Breast epithelium (tissue), 3 donors: Measurements from ENCODE around the gene CCDC171.

Experiments
- CTCF ChIP-seq, 3 donors: fragments of 450-650 bp; IDR thresholded peaks; one replicate each; pipeline ENCODE4 v1.5.1; 2016 to 2017; ENCODE audit warnings: antibody characterized with exemption in 3 of 3, mild to moderate bottlenecking in 3 of 3, moderate library complexity in 3 of 3
- POLR2A ChIP-seq: fragments of 450-650 bp; IDR thresholded peaks from one replicate; pipeline ENCODE4 v1.6.1; 2016; ENCODE audit warnings: antibody characterized with exemption, mild to moderate bottlenecking, moderate library complexity

GRCh38 chr9:15763371-15763770 lies 210.5 kb downstream of the CCDC171 start:
- TF ChIP-seq CTCF (IDR thresholded peaks at IDR 0.05), result no peak
- no peak for TF ChIP-seq POLR2A
